CD4-positive, alpha-beta T cell (primary cell): ENCODE results near the gene ASL. TPM values are rescaled to one million over a fixed set of nuclear protein-coding genes. Genes with fewer than 3 reads are reported as not detected.

ENCODE experiments used
- ATAC-seq: fragments of 200-7000 bp; cut with Tn5 transposase; one replicate; pipeline ENCODE4 v1.10.0; 2022; ENCODE audit warnings: mild to moderate bottlenecking; ENCODE audit not compliant: poor library complexity
- CTCF ChIA-PET: fragments of 350-600 bp; sonication (Branson Sonifier 250); formaldehyde crosslinking; loops from one replicate; lab custom pipeline; 2021; ENCODE audit warnings: antibody characterized with exemption, inconsistent platforms; lab: Charles Lee
- POLR2A ChIA-PET: fragments of 350-600 bp; sonication (Branson Sonifier 250); formaldehyde crosslinking; loops from one replicate; lab custom pipeline; 2021; ENCODE audit warnings: antibody characterized with exemption, inconsistent platforms; lab: Charles Lee
- DNase-seq, 14 experiments: peaks; one replicate each; pipeline ENCODE4 v3.0.0-alpha.2; 2013 to 2020; ENCODE audit warnings: mixed read lengths in 2 of 14
- H3K27ac ChIP-seq, 2 donors: one replicate each; pipeline versions ENCODE4 v1.5.1 to v1.7.0; 2013; ENCODE audit warnings: low read length in 2 of 2, low read depth in 1 of 2, mild to moderate bottlenecking in 1 of 2
- H3K27me3 ChIP-seq, 2 experiments: 1 replicate in 1 of 2; 2 replicates in 1 of 2; pipeline versions ENCODE4 v1.6.1 to v1.7.0; 2013; ENCODE audit warnings: low read length in 2 of 2, control low read depth in 1 of 2, mild to moderate bottlenecking in 1 of 2, moderate library complexity in 1 of 2; ENCODE audit not compliant: insufficient read depth in 2 of 2, control insufficient read depth in 1 of 2
- H3K36me3 ChIP-seq: one replicate; pipeline ENCODE4 v1.6.1; 2013; ENCODE audit warnings: low read length, control low read depth; ENCODE audit not compliant: insufficient read depth
- H3K4me1 ChIP-seq: one replicate; pipeline ENCODE4 v1.6.1; 2013; ENCODE audit warnings: low read length, control low read depth; ENCODE audit not compliant: insufficient read depth
- H3K4me3 ChIP-seq: one replicate; pipeline ENCODE4 v1.5.1; 2013; ENCODE audit warnings: mild to moderate bottlenecking, low read length, moderate library complexity
- H3K9me3 ChIP-seq, 2 experiments: 1 replicate in 1 of 2; 2 replicates in 1 of 2; pipeline versions ENCODE4 v1.6.1 to v1.7.0; 2013; ENCODE audit warnings: low read length in 2 of 2, mild to moderate bottlenecking in 2 of 2, control low read depth in 1 of 2, moderate library complexity in 1 of 2; ENCODE audit not compliant: control insufficient read depth in 1 of 2, insufficient read depth in 1 of 2
- H3K27ac Mint-ChIP-seq: one replicate; pipeline ENCODE4 v1.8.0; 2020; ENCODE audit warnings: mixed read lengths
- H3K27me3 Mint-ChIP-seq: one replicate; pipeline ENCODE4 v1.8.0; 2021; ENCODE audit warnings: mixed read lengths
- H3K36me3 Mint-ChIP-seq: one replicate; pipeline ENCODE4 v1.8.0; 2021; ENCODE audit warnings: low read depth, mixed read lengths
- H3K4me1 Mint-ChIP-seq: one replicate; pipeline ENCODE4 v1.8.0; 2021; ENCODE audit warnings: low read depth, mixed read lengths
- H3K4me3 Mint-ChIP-seq: one replicate; pipeline ENCODE4 v1.8.0; 2020; ENCODE audit warnings: mild to moderate bottlenecking, mixed read lengths
- H3K9me3 Mint-ChIP-seq: one replicate; pipeline ENCODE4 v1.8.0; 2020; ENCODE audit warnings: mixed read lengths
- intact Hi-C, 2 experiments: fragments of 100-400 bp; cut with DNase I in 1 of 2; cut with micrococcal nuclease in 1 of 2; formaldehyde crosslinking; loops; one replicate each; pipeline versions ENCODE4 v1.15.1 to v1.9.0; 2023 to 2025; cut with DNase I, micrococcal nuclease
- total RNA-seq, 174 experiments: library from RNA in 2 of 174; stranded (reverse) in 2 of 174; gene quantifications; one replicate each; pipeline ENCODE4 v1.2.3 and lab custom pipeline; 2021 to 2026
- TF ChIP-seq, protein P1 (sequence below): fragments of 200-600 bp; IDR thresholded peaks from one replicate; pipeline ENCODE4 v1.8.0; 2022; ENCODE audit warnings: antibody characterized with exemption, mild to moderate bottlenecking

ASL gene
- total RNA-seq, 2 experiments from 2014 or later = 11.2 to 12.3 TPM

DNA sequence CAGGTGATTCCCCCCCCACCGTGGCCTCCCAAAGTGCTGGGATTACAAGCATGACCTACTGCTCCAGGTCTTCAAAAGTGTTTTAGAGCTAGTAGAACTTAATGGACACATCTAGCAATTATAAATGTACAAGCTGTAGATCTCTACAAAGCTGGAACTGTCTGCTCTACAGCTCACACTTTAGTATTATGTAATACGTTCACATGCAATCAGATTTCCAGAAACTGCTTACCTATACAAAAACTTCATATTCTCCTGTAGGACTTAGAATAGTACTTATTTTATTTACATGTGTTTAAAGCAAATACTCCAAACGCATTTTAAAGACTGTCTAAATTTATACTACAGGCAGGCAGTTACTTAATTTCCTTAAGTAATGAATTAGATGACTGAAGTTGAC is 39.2 kb upstream of the ASL start:
- H3K9me3 ChIP-seq = no peaks in the 10 kb centered on the region
- ChIA-PET CTCF (no interaction called here), POLR2A (no interaction called here)
- Mint-ChIP-seq H3K4me1 (no peaks in the 10 kb centered on the region), H3K4me3 (no peak overlapping the region), H3K9me3 (no peaks in the 10 kb centered on the region), H3K27me3 (peaks cover 4% of the 10 kb centered on the region), H3K36me3 (no peaks in the 10 kb centered on the region), H3K27ac (no peak overlapping the region)
- no peak overlapping the region for H3K27ac ChIP-seq
- no peak for ATAC-seq
- H3K4me1 ChIP-seq = no peaks in the 10 kb centered on the region
- TF ChIP-seq, protein P1, sequence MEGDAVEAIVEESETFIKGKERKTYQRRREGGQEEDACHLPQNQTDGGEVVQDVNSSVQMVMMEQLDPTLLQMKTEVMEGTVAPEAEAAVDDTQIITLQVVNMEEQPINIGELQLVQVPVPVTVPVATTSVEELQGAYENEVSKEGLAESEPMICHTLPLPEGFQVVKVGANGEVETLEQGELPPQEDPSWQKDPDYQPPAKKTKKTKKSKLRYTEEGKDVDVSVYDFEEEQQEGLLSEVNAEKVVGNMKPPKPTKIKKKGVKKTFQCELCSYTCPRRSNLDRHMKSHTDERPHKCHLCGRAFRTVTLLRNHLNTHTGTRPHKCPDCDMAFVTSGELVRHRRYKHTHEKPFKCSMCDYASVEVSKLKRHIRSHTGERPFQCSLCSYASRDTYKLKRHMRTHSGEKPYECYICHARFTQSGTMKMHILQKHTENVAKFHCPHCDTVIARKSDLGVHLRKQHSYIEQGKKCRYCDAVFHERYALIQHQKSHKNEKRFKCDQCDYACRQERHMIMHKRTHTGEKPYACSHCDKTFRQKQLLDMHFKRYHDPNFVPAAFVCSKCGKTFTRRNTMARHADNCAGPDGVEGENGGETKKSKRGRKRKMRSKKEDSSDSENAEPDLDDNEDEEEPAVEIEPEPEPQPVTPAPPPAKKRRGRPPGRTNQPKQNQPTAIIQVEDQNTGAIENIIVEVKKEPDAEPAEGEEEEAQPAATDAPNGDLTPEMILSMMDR = no peak
- H3K36me3 ChIP-seq = no peaks in the 10 kb centered on the region
- intact Hi-C loops = no loop called here
- H3K27me3 ChIP-seq = no peaks in the 10 kb centered on the region
- no peak for DNase-seq
- no peak overlapping the region for H3K4me3 ChIP-seq

DNA sequence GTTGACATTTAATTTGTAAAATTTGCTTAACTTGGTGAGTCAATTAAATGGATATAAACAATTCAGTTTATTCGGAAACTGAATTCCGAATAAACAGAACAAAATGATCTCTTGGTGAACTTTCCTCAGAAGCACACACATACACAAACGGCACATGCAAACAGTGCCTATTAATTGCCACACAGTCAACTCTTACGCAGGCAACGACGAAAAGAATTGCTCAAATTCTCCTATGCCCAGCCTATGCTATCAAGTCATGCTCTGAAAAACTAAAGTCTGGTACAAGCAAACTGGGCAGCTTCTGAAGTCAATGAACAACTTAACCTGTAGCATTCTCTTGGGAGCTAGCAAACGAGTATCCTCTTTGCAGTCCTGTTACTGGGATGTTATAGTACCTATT is 38.8 kb upstream of the ASL start:
- ChIA-PET POLR2A (no interaction called here), CTCF (no interaction called here)
- TF ChIP-seq, protein P1 = no peak
- Histone ChIP-seq H3K4me3 (no peak overlapping the region), H3K27ac (no peak overlapping the region), H3K4me1 (no peaks in the 10 kb centered on the region), H3K36me3 (no peaks in the 10 kb centered on the region), H3K27me3 (no peaks in the 10 kb centered on the region), H3K9me3 (no peaks in the 10 kb centered on the region)
- no peaks in the 10 kb centered on the region for H3K4me1 Mint-ChIP-seq
- DNase-seq (no peak), ATAC-seq (no peak)
- H3K4me3 Mint-ChIP-seq = no peak overlapping the region
- H3K27me3 Mint-ChIP-seq = peaks cover 7% of the 10 kb centered on the region
- no peaks in the 10 kb centered on the region for H3K9me3 Mint-ChIP-seq
- intact Hi-C loops = no loop called here
- H3K27ac Mint-ChIP-seq = no peak overlapping the region
- H3K36me3 Mint-ChIP-seq = no peaks in the 10 kb centered on the region

DNA sequence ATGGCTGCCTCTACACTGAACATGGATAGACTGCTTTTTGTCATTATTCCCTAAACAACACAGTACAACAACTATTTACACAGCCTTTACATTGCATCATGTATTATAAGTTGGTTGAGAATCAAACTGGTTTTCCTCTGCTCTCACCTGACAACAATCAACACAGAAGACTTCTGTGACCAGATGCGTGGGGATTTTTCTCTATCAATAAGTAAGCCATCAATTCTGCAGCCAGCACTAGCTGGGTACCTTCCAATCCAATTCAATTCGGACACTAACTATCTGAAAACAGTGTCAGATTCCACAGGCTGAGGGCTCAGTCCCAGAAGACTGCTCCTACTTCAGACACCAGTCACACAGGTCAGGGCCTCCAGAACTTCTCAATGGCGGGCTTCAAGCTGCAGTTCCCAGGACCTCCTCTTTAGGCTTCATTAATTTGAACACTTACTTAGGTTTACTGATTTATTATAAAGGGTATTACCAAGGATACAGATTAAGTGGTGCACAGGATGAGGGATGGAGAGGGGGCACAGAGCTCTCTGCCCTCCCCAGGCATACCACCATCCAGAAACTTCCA is 36.4 kb upstream of the ASL start:
- H3K27ac ChIP-seq = no peak overlapping the region
- H3K4me3 Mint-ChIP-seq = no peak overlapping the region
- TF ChIP-seq, protein P1 = no peak
- H3K27me3 Mint-ChIP-seq = peaks cover 16% of the 10 kb centered on the region
- H3K4me3 ChIP-seq = no peak overlapping the region
- peaks cover 0 to 10% of the 10 kb centered on the region in 2 experiments for H3K27me3 ChIP-seq
- DNase-seq (no peak), ATAC-seq (no peak)
- H3K36me3 Mint-ChIP-seq = no peaks in the 10 kb centered on the region
- no peaks in the 10 kb centered on the region for H3K4me1 Mint-ChIP-seq
- no peak overlapping the region for H3K27ac Mint-ChIP-seq
- ChIA-PET POLR2A (no interaction called here), CTCF (no interaction called here)
- H3K36me3 ChIP-seq = no peaks in the 10 kb centered on the region
- intact Hi-C loops = no loop called here
- no peaks in the 10 kb centered on the region for H3K9me3 Mint-ChIP-seq
- peaks cover 7% of the 10 kb centered on the region for H3K4me1 ChIP-seq
- H3K9me3 ChIP-seq = peaks cover 0 to 6% of the 10 kb centered on the region in 2 experiments
